Skeletal muscle tissue (tissue), 4 donors: ENCODE measurements around the gene EBI3. TPM values are rescaled to one million over a fixed set of nuclear protein-coding genes. Genes with fewer than 3 reads are reported as not detected.
"Not testable (repeated sequence)": the region's sequence is repeated elsewhere in the genome, so short reads cannot be mapped to it uniquely, and the experiment has no call there.

Source experiments
- H3K27ac ChIP-seq: one replicate; pipeline ENCODE4 v1.7.0; 2013; ENCODE audit warnings: mild to moderate bottlenecking, low read depth, low read length, inconsistent platforms
- H3K27me3 ChIP-seq, 3 donors: one replicate each; pipeline ENCODE4 v1.7.0; 2013; ENCODE audit warnings: low read length in 3 of 3; ENCODE audit not compliant: control insufficient read depth in 3 of 3, insufficient read depth in 3 of 3
- H3K36me3 ChIP-seq, 3 donors: one replicate each; pipeline ENCODE4 v1.7.0; 2013; ENCODE audit warnings: low read length in 3 of 3; ENCODE audit not compliant: control insufficient read depth in 3 of 3, insufficient read depth in 3 of 3
- H3K4me1 ChIP-seq, 3 donors: one replicate each; pipeline ENCODE4 v1.7.0; 2013; ENCODE audit warnings: low read length in 3 of 3, mild to moderate bottlenecking in 3 of 3; ENCODE audit not compliant: control insufficient read depth in 3 of 3, insufficient read depth in 3 of 3
- H3K4me3 ChIP-seq, 3 donors: one replicate each; pipeline ENCODE4 v1.7.0; 2013; ENCODE audit warnings: low read length in 3 of 3
- H3K9ac ChIP-seq, 3 donors: one replicate each; pipeline ENCODE4 v1.7.0; 2013; ENCODE audit warnings: low read length in 3 of 3, mild to moderate bottlenecking in 3 of 3, moderate library complexity in 2 of 3, low read depth in 1 of 3
- H3K9me3 ChIP-seq, 3 donors: one replicate each; pipeline ENCODE4 v1.7.0; 2013; ENCODE audit warnings: low read length in 3 of 3; ENCODE audit not compliant: control insufficient read depth in 3 of 3
- total RNA-seq: library from RNA; depleted of rRNA; stranded (reverse); fragments of >200 nt; gene quantifications from one replicate; pipeline ENCODE4 v1.2.3, GENCODE V29; 2014
- donor health status: Osteomylitis.

EBI3 gene
- total RNA-seq, 1 donor from 2014 or later, result not detected

DNA sequence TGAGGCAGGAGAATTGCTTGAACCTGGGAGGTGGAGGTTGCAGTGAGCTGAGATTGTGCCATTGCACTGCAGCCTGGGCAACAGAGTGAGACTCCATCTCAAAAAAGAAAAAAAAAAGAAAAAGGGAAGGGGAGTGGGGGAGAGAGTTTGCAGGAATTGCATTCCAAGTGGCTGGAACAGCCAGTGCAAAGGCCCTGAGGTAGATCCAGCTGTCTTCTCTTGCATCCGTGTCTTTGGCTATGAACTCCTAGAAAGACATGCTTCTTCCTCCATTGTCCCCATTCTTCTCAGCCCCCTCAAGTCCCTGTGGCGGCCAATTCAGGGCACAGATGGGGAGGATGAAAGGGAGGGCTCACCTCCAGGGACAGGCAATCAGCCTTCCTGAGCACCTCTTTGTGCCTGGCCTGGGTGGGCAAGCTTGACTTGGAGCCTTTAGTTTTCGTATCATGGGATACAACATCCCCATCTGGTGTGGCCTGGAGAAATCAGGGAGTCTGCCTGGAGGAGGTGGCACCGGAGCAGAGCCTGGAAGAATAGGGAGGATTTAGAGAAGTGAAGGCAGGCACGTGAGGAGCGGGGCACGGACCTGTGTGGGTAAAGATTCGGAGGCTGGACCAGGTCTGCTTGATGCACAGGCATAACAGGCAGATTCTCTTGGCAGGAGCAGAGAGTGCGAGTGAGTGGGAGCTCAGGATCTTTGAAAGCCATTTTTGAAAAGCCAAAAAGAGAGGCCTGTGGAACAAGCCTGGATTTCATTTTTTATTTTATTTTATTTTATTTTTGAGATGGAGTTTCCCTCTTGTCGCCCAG is 41.8 kb upstream of the EBI3 start:
- Histone ChIP-seq H3K9me3 (no peaks in the 10 kb centered on the region), H3K9ac (no peak overlapping the region), H3K4me1 (peaks cover 10 to 28% (median 20%) of the 10 kb centered on the region in 3 donors), H3K27me3 (peaks cover 0 to 11% (median 0%) of the 10 kb centered on the region in 3 donors), H3K36me3 (no peaks in the 10 kb centered on the region), H3K4me3 (no peak overlapping the region), H3K27ac (no peak overlapping the region)

DNA sequence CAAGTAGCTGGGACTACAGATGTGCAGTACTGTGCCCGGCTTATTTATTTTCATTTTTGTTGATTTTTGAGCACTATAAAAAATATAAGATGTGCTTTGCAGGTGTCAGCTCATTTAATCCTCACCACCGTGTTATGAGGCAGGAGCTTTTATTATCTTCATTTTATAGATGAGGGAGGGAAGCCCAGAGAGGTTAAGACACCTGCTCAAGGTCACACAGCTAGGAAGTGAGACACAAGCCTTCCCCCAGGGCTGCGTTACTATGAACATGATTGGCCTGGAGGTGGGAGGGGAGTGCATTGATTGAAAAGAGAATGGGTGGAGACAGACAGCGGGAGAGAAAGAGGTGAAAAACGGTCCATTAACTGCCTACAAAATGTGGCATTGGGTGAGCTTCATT is 39.7 kb upstream of the EBI3 start:
- no peak overlapping the region for H3K4me3 ChIP-seq
- no peaks in the 10 kb centered on the region for H3K36me3 ChIP-seq
- H3K4me1 ChIP-seq, result peaks cover 0 to 9% (median 5%) of the 10 kb centered on the region in 3 donors
- H3K27ac ChIP-seq, result no peak overlapping the region
- no peaks in the 10 kb centered on the region for H3K9me3 ChIP-seq
- peaks cover 7 to 23% (median 8%) of the 10 kb centered on the region in 3 donors for H3K27me3 ChIP-seq
- no peak overlapping the region for H3K9ac ChIP-seq

DNA sequence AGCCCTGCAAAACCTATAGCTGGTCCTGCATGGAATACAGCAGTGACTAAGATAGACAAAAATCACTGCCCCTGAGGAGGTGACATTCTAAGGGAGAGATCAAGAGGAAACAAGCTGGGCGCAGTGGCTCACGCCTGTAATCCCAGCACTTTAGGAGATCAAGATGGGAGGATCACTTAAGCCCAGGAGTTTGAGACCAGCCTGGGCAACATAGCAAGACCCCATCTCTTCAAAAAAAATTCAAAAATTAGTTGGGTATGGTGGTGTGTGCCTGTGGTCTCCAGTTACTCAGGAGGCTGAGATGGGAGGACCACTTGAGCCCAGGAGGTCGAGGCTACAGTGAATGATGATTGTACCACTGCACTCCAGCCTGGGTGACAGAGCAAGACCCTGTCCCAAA is 36.8 kb upstream of the EBI3 start:
- not testable (repeated sequence) for H3K27ac ChIP-seq, H3K36me3 ChIP-seq, H3K9ac ChIP-seq, H3K4me1 ChIP-seq, H3K4me3 ChIP-seq, H3K9me3 ChIP-seq
- peaks cover 28 to 43% (median 37%) of the 10 kb centered on the region in 3 donors for H3K27me3 ChIP-seq

DNA sequence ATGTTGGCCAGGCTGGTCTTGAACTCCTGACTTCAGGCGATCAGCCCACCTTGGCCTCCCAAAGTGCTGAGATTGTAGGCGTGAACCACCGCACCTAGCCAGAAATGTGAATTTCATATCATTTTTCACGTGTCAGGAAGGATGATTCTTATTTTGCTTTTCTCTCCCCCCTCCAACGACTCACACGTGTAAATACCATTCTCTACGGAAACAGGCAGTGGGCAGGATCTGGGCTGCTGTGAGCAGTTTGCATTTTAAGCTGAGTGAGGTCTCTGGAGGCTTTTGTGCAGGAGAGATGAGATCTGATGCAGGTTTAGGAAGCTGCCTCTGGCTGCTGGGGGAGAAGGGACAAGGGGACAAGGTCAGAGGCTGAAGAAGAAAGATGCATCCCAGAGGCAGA is 35.0 kb upstream of the EBI3 start:
- no peak overlapping the region for H3K9ac ChIP-seq
- no peak overlapping the region for H3K27ac ChIP-seq
- no peak overlapping the region for H3K4me3 ChIP-seq
- H3K27me3 ChIP-seq, result peaks cover 40 to 55% (median 49%) of the 10 kb centered on the region in 3 donors
- H3K36me3 ChIP-seq, result no peaks in the 10 kb centered on the region
- no peaks in the 10 kb centered on the region for H3K9me3 ChIP-seq
- H3K4me1 ChIP-seq, result no peaks in the 10 kb centered on the region

DNA sequence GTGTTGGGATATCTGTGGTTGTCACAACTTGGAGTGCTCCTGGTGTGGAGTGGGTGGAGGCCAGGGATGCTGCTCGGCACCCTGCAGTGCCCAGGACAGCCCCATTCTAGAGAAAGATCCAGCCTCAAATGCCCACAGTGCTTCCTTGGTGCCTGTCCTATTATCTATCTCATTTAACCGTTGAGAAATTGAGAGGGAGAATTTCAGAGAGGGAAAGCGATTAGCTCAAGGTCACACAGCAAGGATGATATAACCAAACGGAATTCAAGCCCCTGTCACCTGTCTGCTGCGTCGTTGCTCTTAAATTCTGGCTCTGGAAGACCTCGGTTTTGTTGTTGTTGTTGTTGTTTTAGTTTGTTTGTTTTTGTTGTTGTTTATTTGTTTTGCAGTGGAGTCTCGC is 33.3 kb upstream of the EBI3 start:
- no peak overlapping the region for H3K27ac ChIP-seq
- no peak overlapping the region for H3K4me3 ChIP-seq
- peaks cover 42 to 67% (median 59%) of the 10 kb centered on the region in 3 donors for H3K27me3 ChIP-seq
- H3K9ac ChIP-seq, result no peak overlapping the region
- no peaks in the 10 kb centered on the region for H3K9me3 ChIP-seq
- H3K4me1 ChIP-seq, result no peaks in the 10 kb centered on the region
- no peaks in the 10 kb centered on the region for H3K36me3 ChIP-seq

DNA sequence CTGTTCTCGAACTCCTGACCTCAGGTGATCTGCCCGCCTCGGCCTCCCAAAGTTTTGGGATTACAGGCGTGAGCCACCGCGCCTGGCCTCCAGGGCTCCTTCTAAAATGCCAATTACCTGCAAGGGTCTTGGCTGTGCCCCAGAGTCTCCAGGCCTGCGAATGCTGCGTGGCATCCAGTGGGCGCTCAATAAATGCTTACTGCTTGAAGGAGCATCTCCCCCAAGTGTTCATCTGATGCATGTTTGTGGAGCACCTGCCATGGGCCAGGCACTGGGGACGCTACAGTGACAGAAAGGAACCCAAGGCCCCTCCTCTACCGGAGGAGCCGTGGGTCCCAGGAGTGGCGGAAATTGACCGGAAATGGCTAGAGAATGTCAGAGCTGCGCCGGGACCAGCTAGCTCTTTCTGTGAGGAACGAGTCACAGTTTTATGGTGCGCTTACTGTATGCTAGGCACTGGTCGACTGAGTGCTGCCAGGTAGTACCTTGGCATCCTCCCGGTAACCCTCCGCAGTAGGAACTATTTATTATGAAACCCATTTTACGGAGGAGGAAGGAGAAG is 32.7 kb upstream of the EBI3 start:
- Histone ChIP-seq H3K4me1 (no peaks in the 10 kb centered on the region), H3K9ac (no peak overlapping the region), H3K27ac (no peak overlapping the region), H3K4me3 (no peak overlapping the region), H3K9me3 (no peaks in the 10 kb centered on the region), H3K27me3 (peaks cover 45 to 72% (median 59%) of the 10 kb centered on the region in 3 donors), H3K36me3 (no peaks in the 10 kb centered on the region)

DNA sequence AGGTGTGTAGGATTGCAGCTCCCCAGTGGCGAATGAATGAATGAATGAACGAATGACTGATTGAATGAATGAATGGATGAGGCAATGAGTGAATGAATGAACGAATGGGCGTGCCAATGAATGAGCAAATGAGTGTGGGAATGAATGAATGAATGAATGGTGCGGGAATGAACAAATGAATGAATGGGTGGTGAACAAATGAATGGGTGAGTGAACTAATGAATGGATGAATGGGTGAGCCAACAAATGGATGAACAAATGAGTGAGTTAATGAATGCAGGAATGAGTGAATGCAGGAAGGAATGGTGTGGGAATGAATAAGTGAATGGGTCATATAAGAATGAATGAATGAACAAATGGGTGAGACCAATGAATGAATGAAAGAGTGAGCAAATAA is 32.1 kb upstream of the EBI3 start:
- no peaks in the 10 kb centered on the region for H3K9me3 ChIP-seq
- H3K36me3 ChIP-seq, result no peaks in the 10 kb centered on the region
- peaks cover 45 to 76% (median 59%) of the 10 kb centered on the region in 3 donors for H3K27me3 ChIP-seq
- H3K4me1 ChIP-seq, result no peaks in the 10 kb centered on the region
- H3K9ac ChIP-seq, result no peak overlapping the region
- no peak overlapping the region for H3K27ac ChIP-seq
- H3K4me3 ChIP-seq, result no peak overlapping the region

DNA sequence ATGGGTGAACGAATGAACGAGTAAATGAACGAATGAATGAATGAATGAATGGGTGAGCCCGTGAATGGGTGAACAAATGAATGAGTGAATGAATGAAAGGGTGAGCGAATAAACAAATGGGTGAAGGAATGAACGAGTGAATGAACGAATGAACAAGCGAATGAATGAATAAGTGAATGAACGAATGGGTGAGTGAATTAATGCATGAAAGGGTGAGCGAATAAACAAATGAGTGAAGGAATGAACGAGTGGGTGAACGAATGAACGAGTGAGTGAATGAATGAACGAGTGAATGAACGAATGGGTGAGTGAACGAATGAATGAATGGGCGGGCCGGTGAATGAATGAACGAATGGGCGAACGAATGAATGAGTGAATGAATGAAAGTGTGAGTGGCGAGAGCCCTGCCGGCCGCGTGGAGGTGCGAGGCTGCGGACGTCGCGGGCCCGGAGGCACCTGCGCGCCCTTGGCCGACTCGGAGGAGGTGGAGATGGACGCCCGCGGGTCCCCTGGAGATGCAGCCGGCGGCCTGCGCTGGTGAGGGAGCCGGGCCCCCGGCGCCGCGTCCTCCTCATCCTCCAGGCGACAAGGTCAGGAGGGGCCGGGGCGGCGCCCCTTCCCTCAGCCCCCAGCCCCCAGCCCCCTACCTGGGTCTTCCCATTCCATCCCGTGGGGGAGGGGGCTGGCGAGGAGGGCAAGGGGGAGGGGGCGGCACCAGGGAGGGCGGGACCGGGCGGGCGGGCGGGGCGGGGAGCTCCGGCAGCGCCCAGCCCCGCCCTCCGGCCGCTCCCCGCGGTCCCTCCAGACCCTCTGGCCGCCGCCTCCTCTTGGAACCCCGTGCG is 31.5 kb upstream of the EBI3 start:
- Histone ChIP-seq H3K9me3 (no peaks in the 10 kb centered on the region), H3K27ac (no peak overlapping the region), H3K4me3 (no peak overlapping the region), H3K27me3 (peaks cover 45 to 72% (median 59%) of the 10 kb centered on the region in 3 donors), H3K9ac (no peak overlapping the region), H3K4me1 (no peaks in the 10 kb centered on the region), H3K36me3 (no peaks in the 10 kb centered on the region)

DNA sequence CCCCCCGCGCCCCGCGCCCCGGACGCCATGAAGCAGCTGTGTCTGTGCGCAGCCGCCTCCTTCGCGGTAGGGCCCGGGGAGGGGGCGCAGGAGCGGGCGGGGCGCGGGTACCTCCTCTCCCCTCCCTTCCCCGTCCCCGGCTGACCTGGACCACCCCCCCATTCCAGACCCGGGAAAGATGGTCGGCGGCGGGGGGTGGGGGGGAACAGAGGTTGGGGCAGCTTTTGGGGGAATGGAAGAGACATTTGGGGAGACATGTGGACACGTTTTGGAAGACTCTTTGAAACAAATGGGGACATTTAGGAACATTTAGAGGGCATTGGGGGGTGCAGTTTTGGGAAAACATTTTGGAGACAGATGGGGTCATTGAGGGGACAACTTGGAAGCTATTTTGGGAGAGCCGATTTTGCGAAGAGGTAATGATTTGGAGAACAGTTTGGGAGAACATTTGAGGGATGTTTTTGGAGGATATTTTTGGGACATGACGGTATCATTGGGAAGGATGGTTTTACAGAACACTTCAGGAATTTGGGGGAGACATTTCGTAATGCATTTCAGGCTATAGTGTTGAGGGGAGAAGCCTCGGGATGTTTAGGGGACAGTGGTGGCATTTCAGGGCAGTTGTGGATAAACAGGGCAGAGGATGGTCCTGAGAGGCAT is 30.7 kb upstream of the EBI3 start:
- H3K9me3 ChIP-seq, result no peaks in the 10 kb centered on the region
- no peak overlapping the region for H3K9ac ChIP-seq
- no peak overlapping the region for H3K27ac ChIP-seq
- H3K27me3 ChIP-seq, result peaks cover 45 to 68% (median 54%) of the 10 kb centered on the region in 3 donors
- no peaks in the 10 kb centered on the region for H3K4me1 ChIP-seq
- H3K36me3 ChIP-seq, result no peaks in the 10 kb centered on the region
- no peak overlapping the region for H3K4me3 ChIP-seq
